UCSD-AML1 (cell line): ENCODE measurements around the gene TUBB2B.
"Not testable (repeated sequence)": the region's sequence is repeated elsewhere in the genome, so short reads cannot be mapped to it uniquely, and the experiment has no call there.

Experiments used
- DNase-seq: peaks from one replicate; lab custom pipeline; 2025; ENCODE audit not compliant: unreplicated experiment; lab: John Stamatoyannopoulos, UW

The TUBB2B gene

GRCh38 chr6:3258720-3259490 is 31.5 kb upstream of the TUBB2B start, which contains the start of gene PSMG4:
PSMG4 (plus strand) TSS chr6:3258947; CDS start chr6:3259023, 76 bp downstream.
- DNase-seq = peak; percentile 91

- no peak for DNase-seq
Measured at GRCh38 chr6:3258201-3258600, 30.7 kb upstream of the TUBB2B start.

GRCh38 chr6:3253597-3253961 is 26.1 kb upstream of the TUBB2B start:
- DNase-seq = no peak

- DNase-seq = no peak
Measured at GRCh38 chr6:3252861-3253596, 25.6 kb upstream of the TUBB2B start.

- DNase-seq = peak; percentile 33
Measured at GRCh38 chr6:3252369-3252768, 24.9 kb upstream of the TUBB2B start.

- peak; percentile 75 for DNase-seq
Measured at GRCh38 chr6:3251462-3252314, 24.2 kb upstream of the TUBB2B start.

GRCh38 chr6:3250231-3250675 is 22.8 kb upstream of the TUBB2B start:
- DNase-seq = no peak

- DNase-seq = no peak
Measured at GRCh38 chr6:3249821-3250220, 22.4 kb upstream of the TUBB2B start.

- no peak for DNase-seq
Measured at GRCh38 chr6:3247255-3248146, 20.0 kb upstream of the TUBB2B start.

- DNase-seq = no peak
Measured at GRCh38 chr6:3245216-3245615, 17.8 kb upstream of the TUBB2B start.

GRCh38 chr6:3244832-3245161 is 17.3 kb upstream of the TUBB2B start:
- not testable (repeated sequence) for DNase-seq

- DNase-seq = no peak
Measured at GRCh38 chr6:3244003-3244831, 16.8 kb upstream of the TUBB2B start.

- no peak for DNase-seq
Measured at GRCh38 chr6:3242768-3243167, 15.3 kb upstream of the TUBB2B start.

GRCh38 chr6:3241745-3242144 is 14.3 kb upstream of the TUBB2B start:
- not testable (repeated sequence) for DNase-seq

GRCh38 chr6:3240595-3240994 is 13.1 kb upstream of the TUBB2B start:
- no peak for DNase-seq

GRCh38 chr6:3239110-3239830 is 11.8 kb upstream of the TUBB2B start:
- DNase-seq = no peak

GRCh38 chr6:3237761-3238662 is 10.6 kb upstream of the TUBB2B start:
- no peak for DNase-seq

- DNase-seq = no peak
Measured at GRCh38 chr6:3236005-3236404, 8.6 kb upstream of the TUBB2B start.
